HCT116 (cell line): ENCODE data around the gene ARHGEF6. TPM values are rescaled to one million over a fixed set of nuclear protein-coding genes. Genes with fewer than 3 reads are reported as not detected.

Source experiments
- ATAC-seq: fragments of 200-7000 bp; cut with Tn5 transposase; 2 replicates; pipeline ENCODE4 v1.9.1; 2020; ENCODE audit warnings: mild to moderate bottlenecking, moderate library complexity
- BruUV-seq: library from RNA; stranded (reverse); fragments of 400-500 nt; replicated peaks from 2 replicates; lab custom pipeline; 2021; lab: Mats Ljungman, UMichigan
- CTCF ChIA-PET: fragments of 300-600 bp; sonication (Branson Sonifier 250); formaldehyde crosslinking; loops from one replicate; lab custom pipeline; 2021; ENCODE audit warnings: antibody characterized with exemption; lab: Charles Lee
- POLR2A ChIA-PET: fragments of 300-600, 350-600 bp; sonication (Branson Sonifier 250); formaldehyde crosslinking; loops from one replicate; lab custom pipeline; 2021; ENCODE audit warnings: antibody characterized with exemption; lab: Charles Lee
- RAD21 ChIA-PET, 2 experiments: fragments of 300-600 bp; sonication (Branson Sonifier 250); formaldehyde crosslinking; loops; one replicate each; lab custom pipeline; 2023; ENCODE audit warnings: low total read pairs in 2 of 2; ENCODE audit not compliant: uncharacterized antibody in 2 of 2, unreplicated experiment in 2 of 2, low non-redundant PET in 1 of 2; lab: Charles Lee
- DNase-seq: peaks from one replicate; pipeline ENCODE4 v3.0.0-alpha.2; 2010; ENCODE audit warnings: low read depth, low spot score
- H2AFZ ChIP-seq: fragments of 200-600 bp; shearing (Covaris generic), sonication (generic); 2 replicates; pipeline ENCODE4 v1.6.1; 2017; ENCODE audit warnings: low read depth, mixed run types, mixed read lengths, antibody characterized with exemption, low read length; ENCODE audit not compliant: poor library complexity, severe bottlenecking
- H3K27ac ChIP-seq: 2 replicates; pipeline ENCODE4 v1.5.1; 2012; ENCODE audit warnings: low read depth, low read length
- H3K27me3 ChIP-seq: fragments of 200-600 bp; sonication (generic); 2 replicates; pipeline ENCODE4 v1.6.1; 2016; ENCODE audit warnings: mixed run types, low read length, mixed read lengths; ENCODE audit not compliant: insufficient read depth
- H3K36me3 ChIP-seq, 2 experiments: fragments of 200-500 bp in 1 of 2; fragments of 200-600 bp in 1 of 2; sonication (Bioruptor generic) in 1 of 2; sonication (generic) in 1 of 2; 2 replicates each; pipeline versions ENCODE4 v1.5.1 to v1.6.1; 2014 to 2016; ENCODE audit warnings: low read length in 2 of 2, inconsistent platforms in 1 of 2, mixed read lengths in 1 of 2, mixed run types in 1 of 2; ENCODE audit not compliant: insufficient read depth in 2 of 2, control insufficient read depth in 1 of 2
- H3K4me1 ChIP-seq, 2 experiments: fragments of 200-600 bp in 1 of 2; sonication (generic) in 1 of 2; 2 replicates each; pipeline versions ENCODE4 v1.5.1 to v1.6.1; 2012 to 2017; ENCODE audit warnings: low read length in 2 of 2, inconsistent platforms in 1 of 2, mild to moderate bottlenecking in 1 of 2, mixed read lengths in 1 of 2, mixed run types in 1 of 2, moderate library complexity in 1 of 2; ENCODE audit not compliant: insufficient read depth in 2 of 2, control insufficient read depth in 1 of 2
- H3K4me2 ChIP-seq: fragments of 200-600 bp; sonication (generic); 2 replicates; pipeline ENCODE4 v1.6.1; 2017; ENCODE audit warnings: mixed run types, low read length, mixed read lengths
- H3K4me3 ChIP-seq, 2 experiments: fragments of 200-600 bp in 1 of 2; sonication (generic) in 1 of 2; replicated peaks in 1 of 2; 2 replicates each; pipeline ENCODE4 v1.5.1; 2011 to 2016; ENCODE audit warnings: low read length in 2 of 2, control low read depth in 1 of 2, low read depth in 1 of 2, mild to moderate bottlenecking in 1 of 2, mixed read lengths in 1 of 2, mixed run types in 1 of 2
- H3K79me2 ChIP-seq: fragments of 200-600 bp; sonication (generic); 2 replicates; pipeline ENCODE4 v1.6.1; 2017; ENCODE audit warnings: mild to moderate bottlenecking, mixed run types, low read length, moderate library complexity, mixed read lengths; ENCODE audit not compliant: insufficient read depth
- H3K9ac ChIP-seq: fragments of 200-600 bp; sonication (generic); 2 replicates; pipeline ENCODE4 v1.6.1; 2016; ENCODE audit warnings: low read length, mixed read lengths
- H3K9me2 ChIP-seq: fragments of 200-600 bp; sonication (generic), shearing (Covaris generic); 2 replicates; pipeline ENCODE4 v1.6.1; 2017; ENCODE audit warnings: mixed run types, mild to moderate bottlenecking, moderate library complexity; ENCODE audit not compliant: insufficient read depth
- H3K9me3 ChIP-seq, 2 experiments: fragments of 200-500 bp in 1 of 2; fragments of 200-600 bp in 1 of 2; sonication (Bioruptor generic) in 1 of 2; sonication (generic) in 1 of 2; 2 replicates each; pipeline ENCODE4 v1.6.1; 2014 to 2017; ENCODE audit warnings: low read length in 2 of 2, mixed read lengths in 2 of 2, inconsistent platforms in 1 of 2, low read depth in 1 of 2, mild to moderate bottlenecking in 1 of 2, mixed run types in 1 of 2, moderate library complexity in 1 of 2; ENCODE audit not compliant: control insufficient read depth in 1 of 2, insufficient read depth in 1 of 2
- H4K20me1 ChIP-seq: fragments of 200-600 bp; sonication (generic), shearing (Covaris generic); 2 replicates; pipeline ENCODE4 v1.6.1; 2017; ENCODE audit warnings: mixed run types, mild to moderate bottlenecking, moderate library complexity; ENCODE audit not compliant: insufficient read depth
- ELF1 ChIP-seq: IDR thresholded peaks from 2 replicates; pipeline ENCODE4 v1.6.1; 2012; ENCODE audit warnings: low read depth, borderline replicate concordance
- EZH2phosphoT487 ChIP-seq: fragments of 200-600 bp; IDR thresholded peaks from 2 replicates; pipeline ENCODE4 v1.6.1; 2018; ENCODE audit warnings: antibody characterized with exemption, borderline replicate concordance
- FOSL1 ChIP-seq: IDR thresholded peaks from 2 replicates; pipeline ENCODE4 v1.6.1; 2012; ENCODE audit warnings: low read depth
- POLR2A ChIP-seq: IDR thresholded peaks from 2 replicates; pipeline ENCODE4 v1.7.0; 2011; ENCODE audit warnings: borderline replicate concordance; ENCODE audit not compliant: insufficient read depth, insufficient read length; ENCODE audit errors: extremely low read depth
- REST ChIP-seq: IDR thresholded peaks from 2 replicates; pipeline ENCODE4 v1.6.1; 2012; ENCODE audit warnings: low read depth
- SIN3A ChIP-seq: IDR thresholded peaks from 2 replicates; pipeline ENCODE4 v1.6.1; 2012; ENCODE audit warnings: low read depth
- SP1 ChIP-seq: IDR thresholded peaks from 2 replicates; pipeline ENCODE4 v1.6.1; 2012; ENCODE audit warnings: low read depth
- TCF7L2 ChIP-seq: IDR thresholded peaks from 2 replicates; pipeline ENCODE4 v1.7.0; 2011; ENCODE audit warnings: borderline replicate concordance, inconsistent platforms; ENCODE audit not compliant: insufficient read depth, insufficient read length; ENCODE audit errors: extremely low read depth
- ZFX ChIP-seq: fragments of 450-650 bp; IDR thresholded peaks from 2 replicates; pipeline ENCODE4 v1.6.1; 2017
- ZNF274 ChIP-seq: fragments of 200-500 bp; sonication (Bioruptor generic); IDR thresholded peaks from 2 replicates; pipeline ENCODE4 v1.6.1; 2014; ENCODE audit warnings: mild to moderate bottlenecking, low read depth, low read length, inconsistent platforms
- intact Hi-C: fragments of 100-400 bp; cut with micrococcal nuclease; formaldehyde crosslinking; loops from 2 replicates; pipeline ENCODE4 v1.10.0; 2022
- total RNA-seq: library from RNA; stranded (reverse); gene quantifications from one replicate; pipeline ENCODE4 v1.2.1, GENCODE V29; 2021; ENCODE audit not compliant: unreplicated experiment

Gene ARHGEF6
- total RNA-seq, 1 experiment from 2014 or later: 1.9 TPM

GRCh38 chrX:136829413-136829812 is 48.7 kb upstream of the ARHGEF6 start:
- ATAC-seq (no peak), DNase-seq (no peak)
- H3K79me2 ChIP-seq: no peaks in the 10 kb centered on the region
- CTCF ChIA-PET: no interaction called here
- no peaks in the 10 kb centered on the region for H3K9me2 ChIP-seq
- no peak overlapping the region for H3K27ac ChIP-seq
- no peaks in the 10 kb centered on the region for H4K20me1 ChIP-seq
- no peak overlapping the region for H3K9ac ChIP-seq
- H2AFZ ChIP-seq: no peak overlapping the region
- intact Hi-C loops: no loop called here
- POLR2A ChIA-PET: no interaction called here
- H3K4me2 ChIP-seq: no peak overlapping the region
- BruUV-seq: no TSS peak
- TF ChIP-seq EZH2phosphoT487 (no peak), ZNF274 (no peak), ZFX (no peak)
- no peaks in the 10 kb centered on the region for H3K9me3 ChIP-seq
- H3K27me3 ChIP-seq: no peaks in the 10 kb centered on the region
- RAD21 ChIA-PET: no interaction called here
- no peaks in the 10 kb centered on the region for H3K36me3 ChIP-seq
- H3K4me1 ChIP-seq: no peaks in the 10 kb centered on the region
- no peak overlapping the region for H3K4me3 ChIP-seq

GRCh38 chrX:136828830-136829229 is 48.1 kb upstream of the ARHGEF6 start:
- no peak overlapping the region for H3K4me2 ChIP-seq
- DNase-seq (no peak), ATAC-seq (no peak)
- POLR2A ChIA-PET: no interaction called here
- no peaks in the 10 kb centered on the region for H4K20me1 ChIP-seq
- no peaks in the 10 kb centered on the region for H3K79me2 ChIP-seq
- no peaks in the 10 kb centered on the region for H3K9me3 ChIP-seq
- no peak overlapping the region for H3K4me3 ChIP-seq
- no peak overlapping the region for H3K27ac ChIP-seq
- intact Hi-C loops: no loop called here
- RAD21 ChIA-PET: no interaction called here
- H3K36me3 ChIP-seq: no peaks in the 10 kb centered on the region
- no peaks in the 10 kb centered on the region for H3K9me2 ChIP-seq
- H3K4me1 ChIP-seq: no peaks in the 10 kb centered on the region
- no TSS peak for BruUV-seq
- no peak overlapping the region for H3K9ac ChIP-seq
- TF ChIP-seq TCF7L2: no peak
- no peak for TF ChIP-seq EZH2phosphoT487
- no peak for TF ChIP-seq POLR2A
- no peak for TF ChIP-seq SP1
- no peak for TF ChIP-seq REST
- TF ChIP-seq ZFX: no peak
- no peak for TF ChIP-seq ELF1
- TF ChIP-seq FOSL1: no peak
- TF ChIP-seq SIN3A: no peak
- CTCF ChIA-PET: no interaction called here
- H3K27me3 ChIP-seq: no peaks in the 10 kb centered on the region
- no peak overlapping the region for H2AFZ ChIP-seq
